HL-60 (cell line): ENCODE results near the gene SLC12A6.

ENCODE experiments used
- DNase-seq, 2 experiments: peaks; one replicate each; pipeline ENCODE4 v3.0.0-alpha.2; 2010 to 2020; ENCODE audit warnings: low read depth in 1 of 2, low spot score in 1 of 2
- H3K27ac ChIP-seq: fragments of 250-450 bp; sonication (Bioruptor Pico); replicated peaks from 2 replicates; pipeline ENCODE4 v1.5.1; 2020; ENCODE audit warnings: mild to moderate bottlenecking, moderate library complexity
- H3K27me3 ChIP-seq: fragments of 250-450 bp; sonication (Bioruptor Pico); 2 replicates; pipeline ENCODE4 v1.5.1; 2021; ENCODE audit warnings: mild to moderate bottlenecking, moderate library complexity; ENCODE audit not compliant: insufficient read depth, poor library complexity, severe bottlenecking
- H3K4me3 ChIP-seq: replicated peaks from 2 replicates; pipeline ENCODE4 v1.5.1; 2011; ENCODE audit warnings: mild to moderate bottlenecking, control low read depth, low read length; ENCODE audit not compliant: insufficient read depth
- CTCF ChIP-seq: IDR thresholded peaks from one replicate; pipeline ENCODE4 v1.5.1; 2011; ENCODE audit warnings: low read length, control low read depth, inconsistent platforms; ENCODE audit not compliant: insufficient read depth
- GABPA ChIP-seq: IDR thresholded peaks from 2 replicates; pipeline ENCODE4 v1.6.1; 2012; ENCODE audit warnings: low read depth
- POLR2AphosphoS5 ChIP-seq: IDR thresholded peaks from 2 replicates; pipeline ENCODE4 v1.6.1; 2012; ENCODE audit warnings: low read depth
- SPI1 ChIP-seq: IDR thresholded peaks from 2 replicates; pipeline ENCODE4 v1.6.1; 2012; ENCODE audit warnings: low read depth, mild to moderate bottlenecking, borderline replicate concordance
- TF ChIP-seq, protein P1 (sequence below): IDR thresholded peaks from 2 replicates; pipeline ENCODE4 v1.6.1; 2012; ENCODE audit warnings: low read depth; ENCODE audit not compliant: insufficient replicate concordance

Gene SLC12A6

GRCh38 chr15:34318277-34319079 lies 19.1 kb downstream of the SLC12A6 start:
- Histone ChIP-seq H3K27ac (peak overlapping the region; percentile 30), H3K27me3 (no peaks in the 10 kb centered on the region), H3K4me3 (peak overlapping the region; percentile 53)
- TF ChIP-seq CTCF, result no peak
- DNase-seq, result peak in 1 of 2 experiments; percentile 57

- Histone ChIP-seq H3K4me3 (no peak overlapping the region), H3K27ac (no peak overlapping the region), H3K27me3 (no peaks in the 10 kb centered on the region)
- no peak for DNase-seq
- TF ChIP-seq POLR2AphosphoS5 (no peak), GABPA (no peak)
- TF ChIP-seq, protein P1, sequence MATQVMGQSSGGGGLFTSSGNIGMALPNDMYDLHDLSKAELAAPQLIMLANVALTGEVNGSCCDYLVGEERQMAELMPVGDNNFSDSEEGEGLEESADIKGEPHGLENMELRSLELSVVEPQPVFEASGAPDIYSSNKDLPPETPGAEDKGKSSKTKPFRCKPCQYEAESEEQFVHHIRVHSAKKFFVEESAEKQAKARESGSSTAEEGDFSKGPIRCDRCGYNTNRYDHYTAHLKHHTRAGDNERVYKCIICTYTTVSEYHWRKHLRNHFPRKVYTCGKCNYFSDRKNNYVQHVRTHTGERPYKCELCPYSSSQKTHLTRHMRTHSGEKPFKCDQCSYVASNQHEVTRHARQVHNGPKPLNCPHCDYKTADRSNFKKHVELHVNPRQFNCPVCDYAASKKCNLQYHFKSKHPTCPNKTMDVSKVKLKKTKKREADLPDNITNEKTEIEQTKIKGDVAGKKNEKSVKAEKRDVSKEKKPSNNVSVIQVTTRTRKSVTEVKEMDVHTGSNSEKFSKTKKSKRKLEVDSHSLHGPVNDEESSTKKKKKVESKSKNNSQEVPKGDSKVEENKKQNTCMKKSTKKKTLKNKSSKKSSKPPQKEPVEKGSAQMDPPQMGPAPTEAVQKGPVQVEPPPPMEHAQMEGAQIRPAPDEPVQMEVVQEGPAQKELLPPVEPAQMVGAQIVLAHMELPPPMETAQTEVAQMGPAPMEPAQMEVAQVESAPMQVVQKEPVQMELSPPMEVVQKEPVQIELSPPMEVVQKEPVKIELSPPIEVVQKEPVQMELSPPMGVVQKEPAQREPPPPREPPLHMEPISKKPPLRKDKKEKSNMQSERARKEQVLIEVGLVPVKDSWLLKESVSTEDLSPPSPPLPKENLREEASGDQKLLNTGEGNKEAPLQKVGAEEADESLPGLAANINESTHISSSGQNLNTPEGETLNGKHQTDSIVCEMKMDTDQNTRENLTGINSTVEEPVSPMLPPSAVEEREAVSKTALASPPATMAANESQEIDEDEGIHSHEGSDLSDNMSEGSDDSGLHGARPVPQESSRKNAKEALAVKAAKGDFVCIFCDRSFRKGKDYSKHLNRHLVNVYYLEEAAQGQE, result no peak
Observed at GRCh38 chr15:34314491-34315490, 22.8 kb downstream of the SLC12A6 start.

DNA sequence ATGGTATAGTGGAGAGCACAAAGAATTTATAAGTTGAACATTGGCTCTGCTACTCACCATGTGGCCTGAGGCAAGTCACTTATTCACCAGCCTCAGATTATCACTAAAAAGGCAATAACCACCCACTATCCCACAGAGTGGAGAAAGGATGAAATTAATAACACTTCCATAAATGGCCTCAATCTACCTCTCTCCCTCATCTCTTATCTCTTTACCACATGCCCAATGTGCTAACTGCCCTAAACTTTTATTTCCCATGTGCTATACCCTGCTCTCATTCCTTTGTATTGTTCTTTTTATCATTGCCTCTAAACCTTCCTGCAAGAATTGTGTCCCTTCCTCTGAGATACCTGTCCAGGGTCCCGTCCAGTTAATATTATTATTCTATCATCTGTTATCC lies 26.0 kb downstream of the SLC12A6 start:
- Histone ChIP-seq H3K27me3 (no peaks in the 10 kb centered on the region), H3K4me3 (no peak overlapping the region), H3K27ac (no peak overlapping the region)
- TF ChIP-seq CTCF (no peak), SPI1 (no peak), GABPA (no peak)
- no peak for DNase-seq

- H3K27ac ChIP-seq, result no peak overlapping the region
- H3K27me3 ChIP-seq, result no peaks in the 10 kb centered on the region
- TF ChIP-seq CTCF (no peak), GABPA (no peak), POLR2AphosphoS5 (no peak), SPI1 (no peak)
- TF ChIP-seq, protein P1, result no peak
- no peak for DNase-seq
- H3K4me3 ChIP-seq, result no peak overlapping the region
Observed at GRCh38 chr15:34304613-34305012, 33.0 kb downstream of the SLC12A6 start.
